ENCODE measurements around the gene KDM5B.
A peak's percentile ranks its signal among the peaks of the same experiment; 100 is the strongest.
"Not testable (repeated sequence)": the region's sequence is repeated elsewhere in the genome, so short reads cannot be mapped to it uniquely, and the experiment has no call there.

The KDM5B gene

DNA sequence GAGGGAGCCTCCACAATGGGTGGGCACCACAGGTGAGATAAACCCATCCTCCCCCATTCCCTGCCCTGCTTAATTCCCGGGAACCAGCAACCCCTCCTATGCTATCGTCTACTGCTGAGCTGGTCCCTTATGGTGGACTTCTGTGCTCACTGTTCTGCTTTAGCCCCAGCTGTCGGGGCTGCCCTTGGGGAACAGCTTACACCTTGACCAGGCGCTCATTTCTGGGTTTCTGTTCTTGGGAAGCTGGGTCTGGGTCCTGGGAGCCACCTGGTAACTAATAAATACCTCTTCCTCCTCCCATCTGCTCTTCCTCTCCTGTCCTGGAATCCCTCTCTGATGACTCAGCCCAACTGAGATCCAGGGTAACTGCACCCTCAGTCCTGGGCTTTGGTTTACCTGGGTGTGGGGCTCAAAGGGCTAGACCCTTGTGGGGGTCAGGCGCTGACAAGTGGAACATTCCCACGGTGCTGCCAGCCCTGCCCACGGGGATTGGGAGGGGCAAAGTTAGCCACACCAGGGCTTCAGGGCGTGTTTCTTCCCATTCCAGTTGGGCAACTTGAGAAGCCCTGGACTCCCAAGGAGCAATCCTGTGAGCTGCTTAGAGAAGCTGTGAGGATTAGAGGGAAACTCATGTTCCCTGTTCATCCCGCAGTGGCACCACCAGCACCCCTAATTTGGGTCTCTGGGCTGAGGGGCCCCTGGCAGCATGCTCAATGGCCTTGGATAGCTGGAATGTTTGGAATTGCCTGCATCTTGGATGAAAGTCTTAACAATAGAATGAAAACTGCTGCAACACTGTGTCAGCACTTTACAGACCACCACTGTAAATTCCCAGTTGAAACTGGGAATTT lies 4.2 kb upstream of the KDM5B start:
- no peak for DNase-seq

GRCh38 chr1:202811296-202812175 lies 3.3 kb upstream of the KDM5B start:
- DNase-seq, result peak; percentile 24 to 44

DNA sequence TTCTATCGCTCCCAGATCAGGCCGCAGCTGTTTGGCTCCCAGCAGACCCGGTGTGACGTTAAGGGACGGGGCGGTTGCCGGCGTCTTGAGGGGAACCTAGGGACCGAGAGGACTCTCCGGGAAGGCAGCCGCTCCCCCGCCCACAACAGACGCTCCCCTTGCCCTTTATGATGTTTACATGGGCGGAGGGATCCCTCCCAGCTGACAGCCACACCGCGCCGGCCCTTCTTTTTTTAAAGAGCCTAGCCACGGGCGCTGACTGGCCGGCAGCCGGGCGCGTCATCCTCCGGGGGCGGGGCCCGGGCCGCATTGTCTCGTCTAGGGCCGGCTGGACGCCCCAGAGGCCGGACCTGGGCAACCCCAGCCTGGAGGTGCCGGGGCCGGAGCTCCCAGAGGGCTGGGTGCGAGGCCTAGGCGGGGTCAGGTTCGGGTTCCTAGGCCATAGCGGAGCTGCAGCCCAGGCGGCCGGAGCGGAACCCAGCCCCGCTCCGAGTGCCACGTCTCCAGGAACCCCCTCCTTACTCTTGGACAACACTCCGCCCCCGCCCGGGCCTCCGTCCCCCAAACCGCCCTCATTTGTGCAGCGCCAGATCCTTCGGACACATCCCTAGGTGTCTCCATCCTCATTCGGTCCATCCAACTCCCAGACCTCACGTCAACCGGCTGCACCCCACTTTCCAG lies 2.5 kb upstream of the KDM5B start, which contains the start of gene PCAT6:
TSS of gene PCAT6 (plus strand) at position 340 of the 681 bp plus-strand sequence.
- DNase-seq, result peak; percentile 91 to 95

DNA sequence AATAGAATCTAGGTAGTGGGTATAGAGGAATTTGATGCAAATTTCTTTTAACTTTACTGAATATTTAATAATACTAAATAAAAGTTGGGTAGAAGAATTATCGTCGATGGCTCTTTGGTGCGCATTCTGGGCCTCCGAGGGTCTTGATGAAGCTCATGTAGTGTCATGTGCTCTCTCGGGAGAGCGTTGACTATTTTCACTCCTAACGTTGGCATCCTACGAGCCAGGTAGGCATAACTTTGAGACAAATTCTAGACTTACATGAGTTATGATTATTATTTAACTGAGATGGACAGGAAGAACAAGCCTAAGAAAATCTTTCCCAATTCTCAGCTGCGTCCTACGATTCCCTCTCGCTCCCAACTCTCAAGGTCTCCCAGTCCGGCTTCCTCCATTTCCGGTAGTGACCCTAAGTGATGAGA lies 2.0 kb upstream of the KDM5B start:
- no peak for DNase-seq

DNA sequence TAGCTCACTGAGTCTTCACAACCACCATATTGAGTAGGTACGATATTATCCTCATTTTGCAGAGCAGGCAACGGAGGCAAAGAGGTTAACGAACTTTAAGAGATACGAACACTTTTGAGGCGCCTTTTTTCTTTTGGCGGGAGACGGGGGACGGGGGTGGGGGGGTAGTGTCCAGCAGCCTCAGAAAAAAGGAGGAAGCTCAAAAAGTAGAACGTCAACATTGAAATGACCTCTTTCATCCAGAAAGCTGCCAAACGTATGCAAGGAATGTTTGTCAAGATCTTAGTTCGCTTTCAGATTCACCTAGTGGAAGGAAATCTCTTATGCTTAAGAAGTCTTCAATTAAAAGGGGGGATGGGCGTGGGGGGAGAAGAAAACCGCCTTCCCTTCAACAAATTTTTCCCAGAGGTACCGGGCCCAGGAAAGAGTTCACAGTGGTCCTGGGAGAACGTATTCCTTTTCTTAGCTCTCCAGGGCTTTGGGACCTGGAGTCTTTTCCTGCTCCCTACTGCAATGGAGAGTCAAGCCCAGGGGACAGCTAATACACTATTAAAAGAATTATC lies 1.5 kb upstream of the KDM5B start:
- DNase-seq, result no peak

GRCh38 chr1:202807451-202807925 lies 733 bp downstream of the KDM5B start:
- DNase-seq, result peak; percentile 24 to 27

GRCh38 chr1:202806845-202807450 lies 1.3 kb downstream of the KDM5B start:
- peak; percentile 53 to 62 for DNase-seq

- DNase-seq, result peak; percentile 51 to 62
Measured at GRCh38 chr1:202805886-202806844, 2.1 kb downstream of the KDM5B start.

DNA sequence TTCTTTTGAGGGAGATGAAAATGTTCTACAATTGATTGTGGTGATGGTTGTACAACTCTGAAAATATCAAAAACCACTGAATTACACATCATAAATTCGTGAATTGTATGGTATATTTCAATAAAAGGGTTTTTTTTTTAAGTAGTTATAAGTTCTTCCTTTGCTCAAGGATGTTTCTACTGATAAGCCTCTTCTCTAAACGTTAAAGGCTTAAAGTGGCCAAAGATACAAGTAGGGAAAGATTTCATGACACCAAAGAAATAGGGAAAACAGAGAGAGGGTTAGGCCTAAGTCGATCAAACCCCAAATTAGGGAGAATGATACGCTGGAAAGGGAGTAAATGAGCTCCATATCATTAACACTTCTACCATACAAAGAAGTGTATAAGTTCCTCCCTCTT lies 4.1 kb downstream of the KDM5B start:
- DNase-seq, result no peak

- DNase-seq, result peak; percentile 29 to 50
Measured at GRCh38 chr1:202802998-202803932, 5.0 kb downstream of the KDM5B start.

DNA sequence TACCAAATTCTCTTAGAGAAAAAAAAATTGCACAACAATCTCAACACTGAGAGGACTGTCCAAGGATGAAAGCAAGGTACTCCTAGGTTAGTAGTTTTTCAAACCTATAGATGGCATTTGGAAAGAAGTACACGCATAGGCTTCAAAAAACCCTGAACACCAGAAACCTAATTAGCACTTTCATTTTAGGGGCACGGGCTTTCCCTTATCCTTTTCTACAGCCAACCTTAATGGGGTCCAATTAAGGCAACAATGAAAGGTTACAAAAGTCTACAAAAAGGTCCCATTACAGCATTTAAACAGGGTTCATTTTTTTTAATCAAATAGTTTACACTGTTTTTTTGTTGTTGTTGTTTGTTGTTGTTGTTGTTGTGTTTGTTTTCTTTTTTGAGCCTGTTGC lies 6.2 kb downstream of the KDM5B start:
- DNase-seq, result no peak

- DNase-seq, result no peak
Measured at GRCh38 chr1:202801175-202801574, 7.0 kb downstream of the KDM5B start.

DNA sequence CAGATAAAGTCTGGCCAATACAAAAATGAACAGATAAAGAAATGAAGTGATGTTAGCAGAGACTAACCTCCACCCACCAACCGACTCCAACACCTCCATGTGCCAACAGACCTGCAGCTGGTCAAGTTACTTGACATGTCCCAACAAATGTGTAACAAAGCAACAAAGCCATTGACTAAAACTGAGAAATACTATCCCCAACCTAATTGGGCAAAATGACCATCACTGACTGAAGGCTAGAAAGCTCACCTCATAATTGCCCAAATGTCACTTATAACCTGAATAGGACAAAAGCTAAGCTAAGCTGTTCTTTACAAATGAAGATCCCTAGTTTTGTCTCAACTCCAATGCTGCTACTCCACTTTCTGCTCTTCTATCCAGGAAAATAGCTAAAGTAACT lies 7.5 kb downstream of the KDM5B start:
- DNase-seq, result no peak

DNA sequence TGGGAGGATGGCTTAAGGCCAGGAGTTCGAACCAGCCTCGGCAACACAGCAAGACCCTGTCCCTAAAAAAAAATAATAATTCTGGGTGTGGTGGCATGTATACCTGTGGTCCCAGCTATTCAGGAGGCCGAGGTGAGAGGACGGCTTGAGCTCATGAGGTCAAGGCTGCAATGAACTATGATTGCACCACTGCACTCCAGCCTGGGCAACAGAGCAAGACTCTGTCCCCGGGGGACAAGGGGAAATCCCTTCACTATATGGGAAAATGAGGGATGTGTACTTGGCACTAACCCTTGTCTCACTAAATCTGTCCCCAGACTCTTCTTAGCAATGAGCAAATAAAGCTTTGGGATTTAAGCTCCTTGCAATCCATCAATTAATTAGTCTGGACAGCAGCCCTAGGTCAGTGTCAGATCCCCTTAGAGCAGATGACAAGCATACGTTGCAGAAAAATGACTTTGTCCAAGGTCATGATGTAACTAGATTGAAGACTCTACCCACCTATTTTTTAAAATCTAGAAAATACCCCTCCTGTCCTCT lies 9.4 kb downstream of the KDM5B start:
- no peak for DNase-seq

DNA sequence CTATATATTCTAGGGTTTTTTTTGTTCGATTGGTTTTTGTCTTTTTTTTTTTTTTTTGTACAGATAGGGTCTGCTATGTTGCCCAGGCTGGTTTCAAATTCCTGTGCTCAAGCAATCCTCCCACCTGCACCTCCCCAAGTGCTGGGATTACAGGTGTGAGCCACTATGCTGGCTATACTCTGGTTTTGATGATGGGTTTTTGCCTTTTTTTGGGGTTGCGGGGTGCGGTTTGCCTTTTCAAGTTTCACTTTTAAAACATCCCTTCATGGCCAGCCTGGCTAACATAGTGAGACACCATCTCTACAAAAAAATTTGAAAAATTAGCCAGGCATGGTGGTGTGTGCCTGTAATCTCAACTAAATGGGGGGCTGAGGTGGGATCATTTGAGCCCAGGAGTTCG lies 10.0 kb downstream of the KDM5B start:
- no peak for DNase-seq

DNA sequence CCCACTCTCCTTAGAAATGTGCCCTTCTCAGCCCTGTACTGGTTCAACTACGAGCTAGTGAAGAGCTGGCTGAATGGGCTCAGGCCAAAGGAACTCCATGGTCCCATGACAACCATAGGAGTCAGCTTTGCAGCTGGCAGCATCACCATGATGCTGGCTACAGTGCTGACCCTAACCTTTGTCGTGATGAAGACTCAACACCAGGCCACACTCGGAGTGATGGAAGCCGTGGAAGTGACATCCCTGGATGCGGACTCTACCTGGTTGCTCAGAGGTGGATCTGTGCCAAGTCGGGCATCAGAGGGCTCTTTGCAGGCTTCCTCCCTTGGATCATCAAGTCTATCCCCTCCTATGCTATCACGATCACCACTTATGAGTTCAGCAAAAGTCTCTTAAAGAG lies 11.6 kb downstream of the KDM5B start:
- DNase-seq, result no peak

GRCh38 chr1:202794931-202795330 lies 13.3 kb downstream of the KDM5B start:
- not testable (repeated sequence) for DNase-seq

DNA sequence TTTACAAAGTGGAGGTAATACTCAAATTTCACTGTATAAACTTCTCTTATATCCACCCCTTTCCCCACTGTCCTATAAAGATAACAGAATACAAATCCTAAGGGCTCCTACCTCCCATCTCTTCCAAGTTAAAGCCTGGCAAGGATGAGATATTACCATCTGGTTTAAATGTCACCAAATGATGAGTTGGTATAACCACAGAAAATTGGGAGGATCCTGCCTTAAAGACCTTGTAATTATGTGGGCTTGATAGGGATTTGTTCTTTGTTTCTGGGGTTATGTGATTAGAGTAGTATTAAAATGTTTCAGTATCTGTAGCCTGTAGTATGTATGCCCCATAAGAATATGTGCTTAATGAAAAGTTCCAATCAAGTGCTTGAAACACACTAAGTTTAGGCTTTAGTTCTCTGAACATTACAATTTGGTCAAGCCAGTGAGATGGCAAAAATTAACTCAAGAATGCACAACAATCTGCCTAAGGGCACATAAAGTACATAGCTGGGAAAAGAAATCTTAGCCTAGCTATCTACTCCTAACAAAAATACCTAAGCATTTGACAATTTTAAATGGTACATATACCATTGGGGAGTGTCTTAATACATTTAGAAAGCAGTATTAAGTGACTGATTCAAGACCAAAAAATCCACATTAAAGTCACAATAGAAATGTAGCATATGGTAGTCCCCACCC lies 14.0 kb downstream of the KDM5B start:
- no peak for DNase-seq
